A172 (cell line): ENCODE data around the gene NR2F6. TPM values are rescaled to one million over a fixed set of nuclear protein-coding genes. Genes with fewer than 3 reads are reported as not detected.
A peak's percentile ranks its signal among the peaks of the same experiment; 100 is the strongest.
"Not testable (repeated sequence)": the region's sequence is repeated elsewhere in the genome, so short reads cannot be mapped to it uniquely, and the experiment has no call there.

Experiments used
- DNase-seq: peaks from one replicate; pipeline ENCODE4 v3.0.0-alpha.2; 2015; ENCODE audit warnings: low spot score
- total RNA-seq: library from RNA; depleted of rRNA; stranded (reverse); fragments of >200 nt; shearing (Covaris generic); gene quantifications from 2 replicates; pipeline ENCODE4 v1.2.3, GENCODE V29; 2014; rRNA removed

Gene NR2F6
- 54.5 and 70.9 TPM in 2 replicates for total RNA-seq

- DNase-seq: no peak
These were observed at the start of gene NR2F6 for GRCh38 chr19:17245535-17245984. Gene NR2F6, minus strand, starts transcription at chr19:17245919. Its CDS starts 699 bp downstream, at chr19:17245220.

GRCh38 chr19:17294051-17294891 is 48.6 kb upstream of the NR2F6 start:
- DNase-seq: no peak

- no peak for DNase-seq
These were observed 47.9 kb upstream of the NR2F6 start for GRCh38 chr19:17293605-17294004.

GRCh38 chr19:17292301-17293074 is 46.8 kb upstream of the NR2F6 start:
- DNase-seq: peak; percentile 87

GRCh38 chr19:17289489-17289888 is 43.8 kb upstream of the NR2F6 start:
- DNase-seq: peak; percentile 14

GRCh38 chr19:17286752-17287151 is 41.0 kb upstream of the NR2F6 start:
- no peak for DNase-seq

- DNase-seq: no peak
These were observed 40.5 kb upstream of the NR2F6 start for GRCh38 chr19:17286263-17286662.

- DNase-seq: no peak
These were observed 39.9 kb upstream of the NR2F6 start for GRCh38 chr19:17285415-17286135.

GRCh38 chr19:17283504-17283996 is 37.8 kb upstream of the NR2F6 start:
- no peak for DNase-seq

- DNase-seq: peak; percentile 80
These were observed 36.9 kb upstream of the NR2F6 start for GRCh38 chr19:17282488-17283125.

- DNase-seq: no peak
These were observed 35.9 kb upstream of the NR2F6 start, which contains the start of gene ANKLE1 for GRCh38 chr19:17281391-17282304. Gene ANKLE1, plus strand, starts transcription at chr19:17281901. Its CDS starts 20 bp downstream, at chr19:17281921.

GRCh38 chr19:17279436-17279835 is 33.7 kb upstream of the NR2F6 start:
- DNase-seq: no peak

- DNase-seq: no peak
These were observed 29.9 kb upstream of the NR2F6 start for GRCh38 chr19:17275441-17276175.

- DNase-seq: not testable (repeated sequence)
These were observed 29.2 kb upstream of the NR2F6 start for GRCh38 chr19:17274892-17275291.

- no peak for DNase-seq
These were observed 23.0 kb upstream of the NR2F6 start for GRCh38 chr19:17268754-17269153.

GRCh38 chr19:17266975-17267788 is 21.5 kb upstream of the NR2F6 start, which contains the start of gene BABAM1:
Gene BABAM1, plus strand, starts transcription at chr19:17267443. Its CDS starts 1,364 bp downstream, at chr19:17268807.
- DNase-seq: peak; percentile 99

GRCh38 chr19:17266589-17266974 is 20.9 kb upstream of the NR2F6 start:
- no peak for DNase-seq

- no peak for DNase-seq
These were observed 20.3 kb upstream of the NR2F6 start for GRCh38 chr19:17266026-17266425.

GRCh38 chr19:17264641-17264979 is 18.9 kb upstream of the NR2F6 start, which contains the start of gene USHBP1:
Gene USHBP1, minus strand, starts transcription at chr19:17264745. Its CDS starts 446 bp downstream, at chr19:17264299.
- no peak for DNase-seq
